ENCODE measurements around the gene ECD. TPM values are rescaled to one million over a fixed set of nuclear protein-coding genes. Genes with fewer than 3 reads are reported as not detected.

ECD gene
- total RNA-seq, 1 donor from 2014 or later = 15.8 TPM

DNA sequence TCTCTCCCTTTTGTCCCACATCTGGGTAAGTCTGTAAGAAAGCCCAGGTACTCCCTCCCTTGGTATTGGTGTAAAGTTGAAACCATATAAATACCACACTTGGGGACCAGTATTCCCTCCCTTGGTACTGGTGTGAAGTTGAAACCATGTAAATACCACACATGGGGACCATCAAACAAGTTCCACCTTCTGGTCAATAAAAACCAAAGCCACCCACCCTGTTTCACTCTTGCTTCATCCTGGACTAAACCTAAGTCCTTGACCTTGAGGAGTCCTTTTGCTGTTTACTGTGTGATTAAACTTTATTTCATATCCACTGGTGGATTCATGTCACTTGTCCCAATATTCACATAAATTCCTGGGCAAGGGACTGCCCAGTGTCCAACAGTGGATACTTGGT, 79.5 kb downstream of the ECD start:
- Histone ChIP-seq H3K27me3 (ENCODE audit: low read depth) (no peaks in the 10 kb centered on the region), H3K27ac (replicated peaks) (peak overlapping the region; percentile 23), H3K9me3 (replicated peaks) (no peaks in the 10 kb centered on the region), H3K4me1 (peaks cover 76% of the 10 kb centered on the region), H3K4me3 (no peak overlapping the region), H3K36me3 (no peaks in the 10 kb centered on the region)
- DNase-seq = no peak
- TF ChIP-seq CTCF (IDR thresholded peaks at IDR 0.05; ENCODE audit: borderline replicate concordance) = no peak
- intact Hi-C loops (cut with micrococcal nuclease) = no loop called here

DNA sequence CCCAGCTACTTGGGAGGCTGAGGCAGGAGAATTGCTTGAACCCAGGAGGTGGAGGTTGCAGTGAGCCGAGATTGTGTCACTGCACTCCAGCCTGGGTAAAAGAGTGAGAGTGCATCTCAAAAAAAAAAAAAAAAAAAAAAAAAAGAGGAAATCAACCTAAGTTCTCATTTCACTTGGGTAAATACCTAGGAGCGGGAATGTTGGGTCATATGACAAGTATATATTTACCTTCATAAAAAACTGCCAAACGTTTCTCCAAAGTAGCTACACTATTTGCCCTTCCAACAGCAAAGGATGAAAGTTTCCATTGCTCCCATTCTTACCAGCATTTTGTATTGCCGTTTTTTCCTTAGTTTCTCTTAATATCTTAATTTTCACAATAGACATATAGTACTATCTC, 81.0 kb downstream of the ECD start:
- Histone ChIP-seq H3K4me1 (peaks cover 74% of the 10 kb centered on the region), H3K27ac (replicated peaks) (no peak overlapping the region), H3K4me3 (no peak overlapping the region), H3K36me3 (no peaks in the 10 kb centered on the region), H3K9me3 (replicated peaks) (no peaks in the 10 kb centered on the region), H3K27me3 (ENCODE audit: low read depth) (no peaks in the 10 kb centered on the region)
- intact Hi-C loops (cut with micrococcal nuclease) = no loop called here
- DNase-seq = no peak
- TF ChIP-seq CTCF (IDR thresholded peaks at IDR 0.05; ENCODE audit: borderline replicate concordance) = no peak

DNA sequence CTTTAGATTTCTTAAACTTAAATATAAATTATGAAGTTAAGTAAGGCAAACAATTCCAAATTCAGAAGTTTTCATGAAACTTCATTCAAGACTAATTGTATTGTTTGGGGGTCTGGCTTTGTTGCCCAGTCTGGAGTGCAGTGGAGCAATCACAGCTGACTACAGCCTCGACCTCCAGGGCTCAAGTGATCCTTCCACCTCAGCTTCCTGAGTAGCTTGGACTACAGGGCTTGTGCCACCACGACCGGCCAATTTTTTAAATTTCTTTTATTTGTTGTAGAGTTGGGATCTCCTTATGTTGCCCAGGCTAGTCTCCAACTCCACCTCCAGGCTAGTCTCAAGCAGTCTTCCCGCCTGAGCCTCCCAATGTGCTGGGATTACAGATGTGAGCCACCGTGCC, 83.6 kb downstream of the ECD start:
- intact Hi-C loops (cut with micrococcal nuclease) = no loop called here
- peak overlapping the region; percentile 27 for H3K27ac ChIP-seq (replicated peaks)
- H3K4me1 ChIP-seq = peaks cover 63% of the 10 kb centered on the region

More for the DNA sequence above, 83.6 kb downstream of the ECD start:
- Histone ChIP-seq H3K36me3 (peaks cover 6% of the 10 kb centered on the region), H3K27me3 (ENCODE audit: low read depth) (no peaks in the 10 kb centered on the region), H3K4me3 (no peak overlapping the region), H3K9me3 (replicated peaks) (no peaks in the 10 kb centered on the region)
- DNase-seq = no peak
- no peak for TF ChIP-seq CTCF (IDR thresholded peaks at IDR 0.05; ENCODE audit: borderline replicate concordance)

Other genes with a start within 250 kb of the ECD start
- 0.33 TPM for gene PLA2G12B, start 213.2 kb downstream of the ECD start, total RNA-seq
- gene P4HA1, start 71.1 kb downstream of the ECD start, total RNA-seq = 97.1 TPM
- gene NUDT13, start 57.6 kb downstream of the ECD start, total RNA-seq = 5.6 TPM
- gene FAM149B1, start 111 bp upstream of the ECD start, total RNA-seq = 14.0 TPM
- 8.6 TPM for gene DNAJC9, start 79.2 kb upstream of the ECD start, total RNA-seq
- gene MRPS16, start 84.6 kb upstream of the ECD start, total RNA-seq = 102 TPM
- gene CFAP70, start 190.9 kb upstream of the ECD start, total RNA-seq = 2.0 TPM
- 115 TPM for gene ANXA7, start 246.1 kb upstream of the ECD start, total RNA-seq

Data from left ventricle myocardium inferior (tissue), 1 donor.